Mesenteric fat pad (tissue), 1 donor: ENCODE measurements around the gene MB. TPM values are rescaled to one million over a fixed set of nuclear protein-coding genes. Genes with fewer than 3 reads are reported as not detected.

Experiments
- DNase-seq: peaks from one replicate; pipeline ENCODE4 v3.0.0-alpha.2; 2020; ENCODE audit warnings: low spot score
- total RNA-seq: library from RNA; stranded (reverse); fragmentation: NEBNext Ultra II Directional; extraction: Animal tissue kit (Norgen Biotek cat#: 25700); gene quantifications from one replicate; pipeline ENCODE4 v1.2.1, GENCODE V29; 2021
- donor health status: DM: yes; HTN: yes; CAD: no.

The MB gene
- total RNA-seq, 1 donor from 2014 or later, result 0.55 TPM

DNA sequence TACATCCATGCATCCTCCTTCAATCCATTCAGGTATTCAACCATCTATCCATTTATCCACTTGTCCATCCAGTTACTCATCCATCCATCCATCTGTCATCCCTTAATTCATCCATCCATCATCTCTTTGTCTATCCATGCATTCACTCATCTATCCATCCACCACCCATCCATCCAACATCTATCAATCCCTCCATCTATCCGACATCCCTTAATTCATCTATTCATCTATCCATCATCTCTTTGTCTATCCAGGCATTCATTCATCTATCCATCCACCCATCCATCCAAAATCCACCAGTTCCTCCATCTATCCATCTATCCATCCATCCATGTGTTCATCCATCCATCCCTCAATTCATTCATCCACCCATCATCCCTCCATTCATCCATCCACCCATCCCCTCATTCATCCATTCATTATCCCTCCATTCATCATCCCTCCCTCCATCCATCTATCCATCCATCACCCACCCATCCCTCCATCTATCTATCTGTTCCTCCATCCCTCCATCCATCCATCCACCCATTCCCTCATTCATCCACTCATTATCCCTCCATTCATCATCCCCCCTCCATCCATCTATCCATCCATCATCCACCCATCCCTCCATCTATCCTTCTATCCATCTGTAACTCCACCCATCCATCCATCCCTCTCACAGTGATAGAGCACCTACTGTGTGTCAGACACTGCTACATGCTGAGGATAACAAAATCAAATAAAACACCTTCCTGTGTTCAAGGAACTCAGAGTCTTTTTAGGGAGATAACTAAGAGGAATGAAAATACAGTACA is 1.5 kb upstream of the MB start:
- DNase-seq, result no peak

DNA sequence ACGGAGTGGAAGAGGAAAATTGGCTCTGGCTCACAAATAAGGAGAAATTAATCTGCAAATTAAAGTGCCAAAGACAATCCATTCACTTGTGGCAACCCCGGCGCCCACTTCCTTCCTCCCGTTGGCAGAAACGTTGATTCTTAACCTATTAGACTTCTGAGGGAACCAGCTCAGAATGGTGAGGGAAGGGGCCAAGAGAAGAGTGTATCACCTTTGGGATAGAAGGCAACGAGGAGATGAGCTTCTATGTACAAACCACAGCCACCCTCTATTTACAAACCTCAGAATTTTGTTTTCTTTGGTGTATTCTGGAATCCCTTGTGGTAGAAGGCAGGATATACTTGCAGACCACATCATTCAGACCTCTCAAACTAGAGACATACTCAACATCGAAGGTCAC is 1.1 kb downstream of the MB start:
- no peak for DNase-seq

DNA sequence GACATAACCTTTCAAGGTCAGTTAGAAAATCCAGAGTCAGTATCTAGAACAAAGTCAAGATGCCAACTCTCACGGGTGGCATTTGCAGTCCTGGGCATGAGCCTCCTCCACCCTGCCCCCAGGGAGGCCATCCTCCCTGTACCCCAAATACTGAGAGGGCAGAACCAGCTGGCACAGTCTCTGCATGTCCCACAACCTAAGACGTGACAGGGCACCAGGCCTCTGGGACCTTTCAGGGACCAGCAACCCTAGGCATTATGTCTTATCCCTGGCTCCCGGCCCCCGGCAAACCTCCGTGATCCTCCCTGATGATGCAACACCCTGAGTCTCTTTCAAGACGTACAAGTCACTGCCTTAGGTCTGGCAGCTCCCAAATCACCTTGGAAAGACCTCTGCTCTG is 2.0 kb downstream of the MB start:
- no peak for DNase-seq

DNA sequence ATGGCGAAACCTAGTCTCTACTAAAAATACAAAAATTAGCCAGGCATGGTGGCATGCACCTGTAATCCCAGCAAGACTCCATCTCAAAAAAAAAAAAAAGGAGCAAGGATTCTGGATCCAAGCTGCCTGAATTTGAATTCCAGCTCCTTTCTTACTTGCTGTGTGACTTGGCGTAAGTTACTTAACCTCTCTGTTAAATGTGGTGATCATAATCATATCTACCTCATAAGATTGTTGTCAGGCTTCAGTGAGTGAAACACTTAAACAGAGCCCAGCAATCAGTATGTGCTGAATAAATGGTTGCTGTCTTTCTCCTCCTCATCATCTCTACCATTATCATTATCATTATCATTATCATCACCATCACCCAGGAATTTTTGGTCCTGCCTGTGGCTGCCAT is 2.7 kb downstream of the MB start:
- DNase-seq, result no peak

DNA sequence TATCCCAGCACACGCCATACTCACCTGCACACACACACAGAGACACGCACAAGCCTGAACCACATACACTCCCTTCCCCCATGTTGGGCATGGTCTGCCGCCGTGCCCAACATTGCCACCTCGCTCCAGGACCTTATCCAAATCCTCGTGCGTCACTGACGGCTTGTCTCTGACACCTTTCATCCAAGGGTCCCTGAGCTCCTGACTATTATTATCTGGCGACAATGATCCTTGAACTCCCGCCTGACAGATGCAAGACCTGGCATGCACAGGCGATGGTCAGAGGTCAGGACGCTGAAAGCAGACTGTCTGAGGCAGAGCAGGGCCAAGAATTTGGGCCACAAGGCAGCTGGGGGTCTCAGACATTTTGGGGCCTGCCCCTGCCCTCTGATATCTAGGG is 4.2 kb downstream of the MB start:
- DNase-seq, result no peak

DNA sequence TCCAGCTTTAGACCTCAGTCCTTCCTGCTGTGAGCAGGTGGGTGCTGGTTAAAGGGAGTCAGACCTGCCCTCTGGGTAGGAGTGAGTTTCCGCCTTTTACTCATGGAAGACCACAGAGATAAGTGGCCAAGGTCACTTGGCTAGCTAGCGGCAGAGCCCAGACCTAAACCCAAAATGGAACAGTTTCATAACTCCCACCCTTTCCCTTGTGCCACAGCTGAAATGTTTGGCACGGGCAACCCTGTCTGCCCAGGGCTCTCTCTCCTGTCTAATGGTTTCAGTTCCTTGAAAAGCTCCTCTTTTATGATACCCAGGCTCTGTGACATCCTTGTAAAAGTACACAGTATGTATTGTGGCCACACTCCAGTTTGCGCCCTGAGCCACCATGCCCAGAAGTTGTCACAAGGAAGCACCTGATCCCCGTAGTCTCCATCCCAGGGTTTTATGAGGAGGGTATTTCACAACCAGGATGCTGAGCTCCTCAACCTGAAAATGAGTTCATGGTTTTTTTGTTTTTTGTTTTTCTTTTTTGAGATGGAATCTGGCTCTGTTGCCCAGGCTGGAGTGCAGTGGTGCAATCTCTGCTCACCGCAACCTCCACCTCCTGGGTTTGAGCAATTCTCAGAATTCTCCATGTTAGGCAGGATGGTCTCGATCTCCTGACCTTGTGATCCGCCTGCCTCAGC is 5.1 kb downstream of the MB start:
- no peak for DNase-seq

DNA sequence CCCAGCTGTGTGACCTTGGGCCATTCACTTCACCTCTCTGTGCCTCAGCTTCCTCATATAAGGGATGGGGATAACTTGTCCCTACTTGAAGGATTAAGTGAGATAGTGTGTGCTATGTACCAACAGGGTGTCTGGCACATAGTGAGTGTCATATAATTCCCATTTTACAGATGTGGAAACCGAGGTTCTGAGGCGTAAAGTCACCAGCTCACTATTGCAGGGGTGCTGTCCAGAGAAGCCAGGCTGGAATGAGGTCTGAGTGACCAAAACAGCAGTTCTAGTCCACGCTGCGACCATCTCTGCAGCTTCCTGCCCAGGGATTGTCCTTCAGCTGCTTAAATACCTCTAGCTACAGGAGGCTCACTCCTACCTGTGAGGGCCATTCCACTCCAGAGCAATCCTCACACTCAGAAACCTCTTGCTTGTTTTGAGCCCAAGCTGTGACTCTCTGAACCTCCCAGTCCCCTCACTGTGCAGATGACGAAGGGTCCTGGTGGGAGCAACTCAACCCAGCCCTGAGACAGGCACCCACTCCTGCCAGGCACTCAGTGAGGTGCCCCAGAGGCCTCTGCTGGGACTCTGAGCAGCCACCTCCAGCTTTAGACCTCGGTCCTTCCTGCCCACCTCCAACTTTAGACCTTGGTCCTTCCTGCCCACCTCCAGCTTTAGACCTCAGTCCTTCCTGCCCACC is 5.8 kb downstream of the MB start:
- no peak for DNase-seq

DNA sequence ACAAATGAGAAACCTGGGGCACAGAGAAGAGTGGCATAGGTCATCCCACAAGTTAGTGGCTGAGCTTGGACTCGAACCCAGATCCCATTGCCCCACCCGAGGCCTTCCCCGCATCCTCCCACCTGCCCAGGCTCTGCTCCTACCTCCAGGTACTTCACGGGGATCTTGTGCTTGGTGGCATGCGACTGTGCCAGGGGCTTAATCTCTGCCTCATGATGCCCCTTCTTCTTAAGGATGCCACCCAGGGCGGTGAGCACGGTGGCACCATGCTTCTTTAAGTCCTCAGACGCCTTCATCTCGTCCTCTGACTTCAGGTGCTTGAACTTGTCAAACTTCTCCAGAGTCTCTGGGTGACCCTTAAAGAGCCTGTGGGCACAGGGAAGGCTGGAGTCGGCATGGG is 6.4 kb downstream of the MB start:
- DNase-seq, result no peak

DNA sequence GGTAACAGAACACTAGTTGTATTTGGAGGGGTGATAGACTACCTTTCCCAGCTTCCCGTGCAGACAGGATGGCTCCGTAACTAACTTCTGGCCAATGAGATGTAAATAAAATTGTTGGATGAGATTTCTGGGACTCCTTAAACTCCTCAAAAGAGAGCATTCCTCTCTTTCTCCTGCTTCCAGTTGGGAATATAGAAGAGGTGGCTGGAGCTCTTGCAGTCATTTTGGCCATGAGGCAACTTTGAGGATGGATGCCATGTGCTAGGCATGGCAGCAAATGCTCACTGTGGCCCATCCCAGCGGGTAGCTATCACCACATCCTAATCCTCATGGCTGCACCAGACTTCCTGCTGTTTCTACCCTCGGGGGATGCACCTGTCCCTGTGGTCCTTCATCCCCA is 7.4 kb downstream of the MB start:
- DNase-seq, result no peak

DNA sequence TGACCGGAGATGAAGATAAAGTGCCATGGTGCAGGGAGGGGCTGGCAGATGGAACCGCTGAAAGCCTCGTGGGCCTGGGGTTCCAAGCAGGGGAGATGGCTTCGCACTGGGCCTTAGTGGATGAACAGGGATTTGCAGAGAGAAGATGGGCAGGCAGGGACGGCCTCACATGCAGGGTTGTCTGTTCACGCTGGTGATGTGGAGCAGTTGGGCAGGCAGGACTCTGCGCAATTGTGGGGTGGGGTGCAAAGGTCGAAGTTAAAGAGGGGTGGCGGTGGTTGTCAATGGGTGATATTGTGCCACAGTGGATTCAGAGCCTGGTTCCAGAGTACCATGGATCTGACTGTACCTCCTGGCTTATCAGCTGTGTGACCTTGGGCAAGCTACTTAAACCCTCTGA is 7.9 kb downstream of the MB start:
- DNase-seq, result no peak

DNA sequence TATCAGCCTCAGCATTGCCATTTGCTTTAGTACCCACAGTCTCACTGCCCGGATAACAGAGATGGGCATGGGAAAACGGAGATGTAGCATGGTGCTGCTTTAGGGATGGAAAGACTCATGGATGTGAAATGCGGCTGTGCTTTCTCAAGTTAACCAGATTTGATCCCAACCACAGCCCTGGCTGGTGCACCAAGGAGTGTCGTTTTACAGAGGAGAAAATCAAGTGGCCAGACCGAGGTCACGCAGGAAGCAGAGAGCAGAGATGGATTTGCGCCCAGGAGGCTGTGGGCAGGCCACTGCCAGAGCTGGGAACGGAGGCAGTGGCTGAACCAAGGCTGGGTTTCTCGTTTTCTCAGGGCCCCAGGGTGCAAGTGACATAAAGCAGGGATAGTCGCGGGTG is 9.0 kb downstream of the MB start:
- DNase-seq, result no peak

DNA sequence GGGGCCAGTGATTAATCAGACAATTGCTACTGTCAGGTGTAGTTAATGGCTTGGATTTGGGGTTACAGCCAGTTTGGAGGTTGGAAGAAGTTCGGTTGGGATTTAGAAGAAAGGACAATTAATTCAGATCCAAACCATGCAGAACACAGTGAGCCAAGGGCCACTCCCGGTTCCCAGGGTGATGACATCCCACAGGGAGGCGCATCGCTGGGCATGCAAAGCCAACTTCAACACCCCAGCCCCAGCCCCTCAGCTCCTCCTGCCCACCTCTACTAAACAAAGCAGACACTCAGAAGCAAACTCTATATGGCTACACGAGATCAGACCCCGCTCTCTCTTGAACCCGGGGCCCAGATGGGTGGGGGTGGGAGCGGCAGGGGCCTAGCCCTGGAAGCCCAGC is 10.2 kb downstream of the MB start:
- DNase-seq, result no peak

DNA sequence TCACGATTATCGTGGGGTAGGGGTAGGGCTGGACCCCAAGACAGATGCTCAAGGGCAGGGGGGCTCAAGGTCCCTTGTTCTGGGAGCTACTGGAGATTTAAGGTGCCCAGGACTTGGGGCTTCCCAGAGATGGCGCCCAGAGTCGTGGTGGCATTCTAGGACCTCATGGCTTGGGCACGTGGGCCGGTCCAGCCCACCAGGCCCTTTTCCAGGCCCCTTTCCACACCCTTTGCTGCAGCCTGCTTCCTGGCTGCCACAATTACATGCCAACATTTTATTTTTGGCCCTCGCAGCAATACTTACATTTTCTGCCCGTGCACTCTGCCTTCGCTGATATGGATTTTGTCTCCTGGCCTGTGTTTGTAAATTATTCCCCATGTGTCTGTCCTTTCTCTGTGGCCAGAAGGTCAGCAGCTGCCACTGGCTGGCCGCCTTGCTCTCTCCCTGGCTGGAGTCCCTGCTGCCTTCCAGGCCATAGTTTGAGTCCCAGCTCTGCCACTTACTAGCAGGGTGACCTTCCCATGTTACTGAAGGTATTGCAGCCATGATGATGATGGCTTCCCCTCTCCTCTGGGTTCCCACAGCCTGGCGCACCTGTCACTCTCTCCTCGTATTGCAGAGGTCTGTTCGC is 11.2 kb downstream of the MB start:
- no peak for DNase-seq

DNA sequence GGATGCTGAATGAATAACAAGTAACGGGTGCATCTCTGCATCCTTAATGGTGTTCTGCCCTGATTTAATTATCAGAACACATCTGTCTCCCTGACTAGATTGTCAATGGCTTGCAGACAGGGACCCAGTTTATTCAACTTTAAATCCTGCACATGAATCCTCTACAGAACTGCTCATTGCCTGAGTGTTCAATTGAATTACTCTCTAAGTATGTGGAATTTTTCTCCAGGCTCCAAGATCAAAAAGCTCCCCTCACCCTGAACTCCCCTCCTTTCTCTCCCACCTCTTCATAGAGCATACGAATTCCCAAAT is 11.8 kb downstream of the MB start:
- no peak for DNase-seq

DNA sequence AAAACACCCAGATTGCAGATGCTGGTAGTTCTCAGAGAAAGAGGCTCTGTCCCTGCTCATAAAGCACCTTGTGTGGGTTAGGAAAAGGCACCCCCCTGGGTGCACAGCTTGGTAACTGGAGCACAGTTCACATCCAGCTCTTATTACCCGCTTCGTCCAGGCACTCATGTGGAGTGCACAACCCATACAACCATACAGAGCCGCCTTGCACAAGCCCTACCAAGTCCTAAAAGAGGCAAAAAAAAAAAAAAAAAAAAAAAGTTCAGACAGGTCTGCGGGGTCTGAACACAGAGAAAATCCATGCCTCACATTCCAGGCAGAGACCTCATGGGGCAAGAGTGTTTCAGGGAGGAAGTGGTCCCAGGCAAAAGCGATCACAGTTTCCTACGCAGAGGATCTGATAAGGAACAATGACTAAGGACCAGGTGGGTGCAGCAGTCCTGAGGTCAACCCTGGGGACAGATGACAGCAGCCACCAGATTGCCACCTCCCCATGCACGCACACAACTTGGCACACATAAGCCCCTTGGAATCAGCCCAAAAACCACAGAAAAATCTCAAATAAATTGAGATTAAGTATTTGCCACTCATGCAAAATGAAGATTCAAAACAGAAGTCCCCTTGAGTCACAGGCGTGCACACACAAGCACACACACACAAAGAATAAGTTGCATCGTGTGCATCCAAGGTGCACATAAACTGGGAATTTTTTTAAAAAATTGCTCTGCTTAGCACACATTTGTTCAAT is 12.3 kb downstream of the MB start:
- DNase-seq, result no peak

DNA sequence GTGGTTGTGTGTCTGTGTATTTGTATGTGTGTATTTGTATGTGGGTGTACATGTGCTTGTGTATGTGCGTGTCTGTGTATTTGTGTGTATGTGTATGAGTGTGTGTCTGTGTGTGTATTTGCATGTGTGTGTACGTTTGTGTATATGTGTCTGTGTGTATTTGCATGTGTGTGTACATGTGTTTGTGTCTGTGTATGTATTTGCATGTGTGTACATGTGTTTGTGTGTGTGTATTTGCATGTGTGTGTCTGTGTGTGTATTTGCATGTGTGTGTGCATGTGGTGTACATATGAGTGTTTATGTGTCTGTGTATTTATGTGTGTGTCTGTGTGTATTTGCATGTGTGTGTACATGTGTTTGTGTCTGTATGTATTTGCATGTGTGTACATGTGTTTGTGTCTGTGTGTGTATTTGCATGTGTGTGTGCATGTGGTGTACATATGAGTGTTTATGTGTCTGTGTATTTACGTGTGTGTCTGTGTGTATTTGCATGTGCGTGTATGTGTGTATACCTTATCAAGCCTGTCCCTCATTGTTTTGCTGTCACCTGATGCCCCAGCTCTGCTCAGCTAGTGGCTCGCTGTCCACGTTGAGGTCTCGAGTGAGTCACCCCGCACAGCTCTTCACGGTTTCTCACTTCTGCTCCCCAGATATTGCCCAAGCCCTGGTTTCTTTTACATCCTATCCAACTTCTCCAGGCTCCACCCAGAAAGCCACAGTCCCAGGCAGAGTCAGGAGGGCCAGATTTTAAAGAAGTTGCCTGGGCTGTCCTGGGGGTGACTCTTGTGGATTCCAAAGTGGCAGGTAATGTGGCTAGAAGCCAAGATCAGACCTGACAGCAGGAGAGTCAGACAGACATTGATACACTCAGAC is 15.2 kb downstream of the MB start:
- no peak for DNase-seq

DNA sequence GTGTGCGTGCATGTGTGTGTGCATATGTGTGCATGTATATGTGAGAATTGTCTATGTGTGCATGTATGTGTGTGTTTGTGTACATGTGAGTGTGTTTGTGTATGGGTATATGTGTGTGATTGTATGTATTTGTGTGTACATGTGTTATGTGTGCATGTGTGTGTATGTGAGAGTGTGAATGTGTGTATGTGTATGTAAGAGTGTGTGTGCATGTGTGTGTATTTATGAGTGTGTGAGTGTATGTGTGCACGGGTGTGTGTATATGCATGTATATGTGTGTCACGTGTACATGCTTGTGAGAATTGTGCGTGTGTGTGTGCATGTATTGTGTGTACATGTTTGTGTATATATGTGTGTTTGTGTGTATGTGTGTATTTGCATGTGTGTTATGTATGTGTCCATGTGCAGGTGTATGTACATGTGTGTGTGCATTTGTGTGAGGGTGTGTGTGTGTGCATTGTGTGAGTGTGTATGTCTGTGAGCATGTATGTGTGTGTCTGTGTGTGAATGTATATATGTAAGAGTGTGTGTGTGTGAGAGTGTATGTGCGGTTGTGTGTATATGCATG is 16.0 kb downstream of the MB start:
- no peak for DNase-seq

DNA sequence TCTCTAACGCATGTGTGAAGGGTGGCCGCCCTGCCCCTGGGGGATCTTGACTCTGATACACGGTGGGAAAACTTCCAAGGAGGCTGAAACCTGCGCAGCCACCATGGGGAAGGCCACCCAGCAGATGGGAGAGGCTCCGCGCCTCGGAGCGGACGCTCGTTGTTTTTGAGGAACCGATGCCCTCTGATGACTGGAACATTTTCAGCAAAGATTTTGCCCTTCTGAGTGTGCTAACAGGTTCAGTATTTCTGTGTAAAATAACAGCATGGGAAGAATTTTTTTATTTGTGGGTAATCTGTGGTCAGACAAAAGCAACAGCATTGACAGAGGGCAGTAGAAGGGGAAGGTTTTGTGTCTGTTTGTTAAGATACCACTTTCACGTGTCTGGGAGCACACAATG is 16.7 kb downstream of the MB start:
- DNase-seq, result no peak

DNA sequence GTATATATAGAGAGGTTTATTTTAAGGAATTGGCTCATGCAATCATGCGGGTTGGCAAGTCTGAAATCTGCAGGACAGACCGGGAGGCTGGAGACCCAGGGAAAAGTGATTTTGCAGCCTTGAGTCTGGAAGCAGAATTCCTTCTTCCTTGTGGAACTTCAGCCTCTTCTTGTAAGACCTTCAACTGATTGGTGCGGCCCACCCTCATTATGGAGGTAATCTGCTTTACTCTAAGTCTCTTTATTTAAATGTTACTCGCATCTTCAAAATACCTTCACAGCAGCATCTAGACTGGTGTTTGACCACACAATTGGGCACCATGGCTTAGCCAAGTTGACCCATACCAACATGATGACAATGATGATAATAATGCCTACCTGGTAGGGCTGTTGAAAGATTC is 17.8 kb downstream of the MB start:
- no peak for DNase-seq

DNA sequence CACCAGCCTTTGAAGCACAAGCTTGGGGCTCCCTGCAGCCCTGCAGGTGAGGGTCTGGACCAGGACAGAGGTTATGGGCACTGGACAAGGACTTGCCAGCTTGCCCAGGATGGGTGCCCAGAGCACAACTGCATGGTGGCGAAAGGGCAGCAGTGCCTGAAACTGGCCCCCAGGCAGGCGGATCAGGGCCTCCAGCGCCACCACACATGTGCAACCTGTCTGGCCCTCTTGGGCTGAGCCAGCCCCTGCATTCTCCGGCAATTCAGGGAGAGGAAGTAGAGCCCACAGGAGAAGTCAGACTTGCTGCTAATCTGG is 18.8 kb downstream of the MB start:
- no peak for DNase-seq
